ENCODE measurements around the gene OSBPL3. TPM values are rescaled to one million over a fixed set of nuclear protein-coding genes. Genes with fewer than 3 reads are reported as not detected.

Gene OSBPL3
- total RNA-seq, 1 experiment from 2014 or later = 16.0 TPM

GRCh38 chr7:24764011-24764410 is 216.0 kb downstream of the OSBPL3 start:
- peaks cover 6% of the 10 kb centered on the region for H3K9me3 Mint-ChIP-seq
- H3K27ac Mint-ChIP-seq = no peak overlapping the region
- ATAC-seq (no peak), DNase-seq (ENCODE audit: low spot score) (no peak)
- H3K27me3 Mint-ChIP-seq (ENCODE audit: low read depth) = peaks cover 22% of the 10 kb centered on the region
- H3K4me3 Mint-ChIP-seq = no peak overlapping the region
- POLR2A ChIA-PET = no interaction called here
- no peaks in the 10 kb centered on the region for H3K36me3 Mint-ChIP-seq
- no peak for TF ChIP-seq JAZF1 (CRISPR knock-in tag; IDR thresholded peaks at IDR 0.05)
- no peak for TF ChIP-seq ZNF423 (CRISPR knock-in tag; IDR thresholded peaks at IDR 0.05)
- TF ChIP-seq NFE2L1 (CRISPR knock-in tag; IDR thresholded peaks at IDR 0.05) = no peak
- no peak for TF ChIP-seq GTF2I (CRISPR knock-in tag; conservative IDR thresholded peaks at IDR 0.05)
- TF ChIP-seq CDX4 (CRISPR knock-in tag; IDR thresholded peaks at IDR 0.05; ENCODE audit: borderline replicate concordance) = no peak
- no peak for TF ChIP-seq ESRRA (CRISPR knock-in tag; IDR thresholded peaks at IDR 0.05; ENCODE audit: borderline replicate concordance)
- TF ChIP-seq ZNF416 (CRISPR knock-in tag; IDR thresholded peaks at IDR 0.05) = no peak
- TF ChIP-seq RORB (CRISPR knock-in tag; IDR thresholded peaks at IDR 0.05) = no peak
- no peak for TF ChIP-seq ETV6 (CRISPR knock-in tag; IDR thresholded peaks at IDR 0.05)
- TF ChIP-seq ZBTB21 (CRISPR knock-in tag; IDR thresholded peaks at IDR 0.05; ENCODE audit: borderline replicate concordance) = no peak
- peaks cover 8% of the 10 kb centered on the region; the same call in 1 of the 2 replicates for H3K4me1 Mint-ChIP-seq
- CTCF ChIA-PET = interaction anchor here (1.0 to 2.3 kb wide), 5 partner anchors 10 to 411 kb away, joined by 3 to 9 read pairs (median 4); no protein-coding TSS in a partner anchor

- H3K4me3 Mint-ChIP-seq = no peak overlapping the region
- H3K36me3 Mint-ChIP-seq = no peaks in the 10 kb centered on the region
- H3K4me1 Mint-ChIP-seq = peaks cover 8% of the 10 kb centered on the region; the same call in 1 of the 2 replicates
- ChIA-PET CTCF (interaction anchor here (2.0 to 2.3 kb wide), 2 partner anchors 40 to 49 kb away, joined by 4 to 9 read pairs; no protein-coding TSS in a partner anchor), POLR2A (no interaction called here)
- ATAC-seq (no peak), DNase-seq (ENCODE audit: low spot score) (no peak)
- H3K27me3 Mint-ChIP-seq (ENCODE audit: low read depth) = peaks cover 28% of the 10 kb centered on the region
- TF ChIP-seq ZBTB21 (CRISPR knock-in tag; IDR thresholded peaks at IDR 0.05; ENCODE audit: borderline replicate concordance) (no peak), ARID4B (CRISPR knock-in tag; IDR thresholded peaks at IDR 0.05; ENCODE audit: borderline replicate concordance) (no peak), PREB (CRISPR knock-in tag; IDR thresholded peaks at IDR 0.05; ENCODE audit: borderline replicate concordance) (no peak), ZNF425 (CRISPR knock-in tag; conservative IDR thresholded peaks at IDR 0.05) (no peak), FOXJ3 (CRISPR knock-in tag; IDR thresholded peaks at IDR 0.05; ENCODE audit: borderline replicate concordance) (no peak), CREM (CRISPR knock-in tag; IDR thresholded peaks at IDR 0.05) (no peak), HMGA2 (CRISPR knock-in tag; IDR thresholded peaks at IDR 0.05) (no peak), TP53 (CRISPR knock-in tag; IDR thresholded peaks at IDR 0.05) (no peak), NR2C2 (CRISPR knock-in tag; IDR thresholded peaks at IDR 0.05) (no peak), ZNF138 (CRISPR knock-in tag; conservative IDR thresholded peaks at IDR 0.05) (no peak), ZNF219 (CRISPR knock-in tag; IDR thresholded peaks at IDR 0.05; ENCODE audit: borderline replicate concordance) (no peak)
- peaks cover 6% of the 10 kb centered on the region for H3K9me3 Mint-ChIP-seq
- no peak overlapping the region for H3K27ac Mint-ChIP-seq
Observed at GRCh38 chr7:24763303-24763901, 216.6 kb downstream of the OSBPL3 start.
